Mucosa of rectum (tissue), 2 donors: Measurements from ENCODE around the gene TSSC4.
"Not testable (repeated sequence)": the region's sequence is repeated elsewhere in the genome, so short reads cannot be mapped to it uniquely, and the experiment has no call there.

ENCODE experiments used
- H3K27ac ChIP-seq, 2 donors: one replicate each; pipeline ENCODE4 v1.7.0; 2013; ENCODE audit warnings: inconsistent platforms in 2 of 2, low read depth in 2 of 2, low read length in 2 of 2
- H3K27me3 ChIP-seq, 2 donors: one replicate each; pipeline ENCODE4 v1.7.0; 2013; ENCODE audit warnings: low read length in 2 of 2; ENCODE audit not compliant: control insufficient read depth in 2 of 2, insufficient read depth in 2 of 2
- H3K36me3 ChIP-seq, 2 donors: one replicate each; pipeline ENCODE4 v1.7.0; 2013; ENCODE audit warnings: low read length in 2 of 2; ENCODE audit not compliant: control insufficient read depth in 2 of 2, insufficient read depth in 2 of 2
- H3K4me1 ChIP-seq, 2 donors: one replicate each; pipeline ENCODE4 v1.7.0; 2013; ENCODE audit warnings: low read length in 2 of 2, mild to moderate bottlenecking in 1 of 2; ENCODE audit not compliant: control insufficient read depth in 2 of 2, insufficient read depth in 2 of 2
- H3K4me3 ChIP-seq, 2 donors: one replicate each; pipeline ENCODE4 v1.7.0; 2013; ENCODE audit warnings: low read length in 2 of 2
- H3K9ac ChIP-seq, 2 donors: one replicate each; pipeline ENCODE4 v1.7.0; 2013; ENCODE audit warnings: low read length in 2 of 2, low read depth in 1 of 2, mild to moderate bottlenecking in 1 of 2
- H3K9me3 ChIP-seq, 2 donors: one replicate each; pipeline ENCODE4 v1.7.0; 2013; ENCODE audit warnings: low read length in 2 of 2; ENCODE audit not compliant: control insufficient read depth in 2 of 2
- donor health status: healthy.
- donor health status: Normal muscosa, but diverticular disease.

TSSC4 gene

DNA sequence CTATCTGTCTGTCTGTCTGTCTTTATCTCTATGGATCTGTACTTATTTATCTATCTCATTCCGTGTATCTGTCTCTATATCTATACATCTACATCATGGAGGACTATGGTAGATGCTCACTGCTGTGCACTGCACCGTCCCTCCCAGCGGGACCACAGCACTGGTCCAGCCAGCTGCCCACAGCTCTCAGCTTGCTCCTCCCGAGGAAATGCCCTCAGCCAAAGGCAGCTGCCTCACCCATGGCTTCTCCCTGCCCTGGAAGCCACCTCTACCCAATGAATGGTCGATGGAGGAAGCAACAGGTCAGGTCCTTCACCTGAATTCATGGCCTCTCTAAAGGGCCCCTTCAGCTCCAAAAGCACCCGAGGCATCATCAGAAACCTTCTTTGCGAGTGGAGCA is 38.1 kb upstream of the TSSC4 start:
- H3K9me3 ChIP-seq, result no peaks in the 10 kb centered on the region
- H3K4me3 ChIP-seq, result no peak overlapping the region

DNA sequence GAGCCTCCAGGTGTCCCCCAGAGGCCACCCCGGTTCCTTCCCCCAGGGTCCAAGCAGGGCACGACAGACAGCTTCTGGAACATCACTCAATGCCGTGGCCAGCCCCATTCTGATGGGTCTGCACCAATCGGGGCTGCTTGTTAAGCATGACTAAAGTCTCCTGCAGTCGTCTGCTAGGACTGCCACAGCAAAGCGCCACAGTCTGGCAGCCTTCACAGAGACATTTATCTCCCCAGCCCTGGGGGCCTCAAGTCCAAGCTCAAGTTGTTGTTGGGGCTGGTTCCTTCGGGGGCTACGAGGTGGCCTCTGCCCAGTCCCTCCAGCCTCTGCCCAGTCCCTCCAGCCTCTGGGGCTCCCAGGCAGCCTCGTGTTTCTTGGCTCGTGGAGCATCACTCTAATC is 37.4 kb upstream of the TSSC4 start:
- H3K27ac ChIP-seq, result no peak overlapping the region
- H3K36me3 ChIP-seq, result no peaks in the 10 kb centered on the region
- no peak overlapping the region for H3K9ac ChIP-seq
- no peak overlapping the region for H3K4me3 ChIP-seq
- no peaks in the 10 kb centered on the region for H3K4me1 ChIP-seq
- H3K9me3 ChIP-seq, result no peaks in the 10 kb centered on the region
- no peaks in the 10 kb centered on the region for H3K27me3 ChIP-seq

More for the DNA sequence above, 38.1 kb upstream of the TSSC4 start:
- H3K36me3 ChIP-seq, result no peaks in the 10 kb centered on the region
- H3K27me3 ChIP-seq, result no peaks in the 10 kb centered on the region
- no peak overlapping the region for H3K9ac ChIP-seq
- no peak overlapping the region for H3K27ac ChIP-seq
- no peaks in the 10 kb centered on the region for H3K4me1 ChIP-seq

DNA sequence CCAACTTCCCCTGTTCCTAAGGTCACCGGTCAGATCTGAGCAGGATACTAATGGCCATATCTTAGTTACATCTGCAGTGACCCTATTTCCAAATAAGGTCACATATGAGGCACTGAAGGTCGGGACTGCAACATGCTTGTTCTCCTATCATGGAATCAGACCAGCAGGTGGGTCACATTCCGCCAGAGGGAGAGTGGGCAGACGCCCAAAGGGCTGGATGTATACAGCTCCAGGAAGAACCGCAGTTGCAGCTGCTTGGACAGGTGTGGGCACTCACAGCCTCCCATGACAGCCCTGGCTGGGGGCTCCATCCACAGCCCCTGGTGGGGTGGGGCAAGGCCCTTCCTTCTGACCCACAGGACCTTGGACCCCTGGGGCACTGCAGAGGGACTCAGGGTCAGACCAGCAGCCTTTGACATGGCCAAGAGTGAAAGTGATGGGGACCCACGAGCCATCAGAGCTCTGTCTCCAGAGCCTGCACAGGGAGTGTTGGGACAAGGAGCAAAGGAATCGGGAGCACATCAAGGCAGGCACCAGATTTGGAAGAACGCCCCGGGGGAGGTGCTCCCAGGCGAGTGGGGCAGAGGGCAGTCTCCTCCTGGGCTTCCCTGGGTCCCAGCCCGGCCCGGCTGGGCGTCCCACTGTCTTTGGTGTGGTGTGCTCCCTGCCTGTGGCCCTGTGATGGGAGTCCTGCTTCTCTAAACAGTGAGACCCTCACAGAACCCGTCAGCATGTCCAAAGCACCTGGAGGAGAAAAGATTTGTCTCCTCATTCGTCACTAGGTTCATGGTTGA is 36.8 kb upstream of the TSSC4 start:
- no peaks in the 10 kb centered on the region for H3K4me1 ChIP-seq

DNA sequence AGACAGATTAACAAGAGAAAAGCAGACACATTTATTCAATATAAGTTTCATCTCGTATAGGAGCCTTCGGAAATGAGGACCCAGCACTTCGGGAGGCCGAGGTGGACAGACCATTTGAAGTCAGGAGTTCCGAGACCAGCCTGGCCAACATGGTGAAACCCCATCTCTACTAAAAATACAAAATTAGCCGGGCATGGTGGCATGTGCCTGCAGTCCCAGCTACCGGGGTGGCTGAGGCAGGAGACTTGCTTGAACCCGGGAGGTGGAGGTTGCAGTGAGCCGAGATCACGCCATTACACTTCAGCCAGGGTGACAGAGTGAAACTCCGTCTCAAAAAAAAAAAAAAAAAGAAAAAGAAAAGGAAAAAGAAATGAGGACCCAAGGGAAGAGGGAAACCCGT is 36.2 kb upstream of the TSSC4 start:
- not testable (repeated sequence) for H3K9me3 ChIP-seq, H3K4me1 ChIP-seq, H3K36me3 ChIP-seq, H3K9ac ChIP-seq, H3K27me3 ChIP-seq, H3K4me3 ChIP-seq, H3K27ac ChIP-seq

More for the DNA sequence above, 36.8 kb upstream of the TSSC4 start:
- no peak overlapping the region for H3K4me3 ChIP-seq
- H3K27me3 ChIP-seq, result no peaks in the 10 kb centered on the region
- no peak overlapping the region for H3K27ac ChIP-seq
- H3K36me3 ChIP-seq, result no peaks in the 10 kb centered on the region
- no peak overlapping the region for H3K9ac ChIP-seq
- H3K9me3 ChIP-seq, result no peaks in the 10 kb centered on the region

DNA sequence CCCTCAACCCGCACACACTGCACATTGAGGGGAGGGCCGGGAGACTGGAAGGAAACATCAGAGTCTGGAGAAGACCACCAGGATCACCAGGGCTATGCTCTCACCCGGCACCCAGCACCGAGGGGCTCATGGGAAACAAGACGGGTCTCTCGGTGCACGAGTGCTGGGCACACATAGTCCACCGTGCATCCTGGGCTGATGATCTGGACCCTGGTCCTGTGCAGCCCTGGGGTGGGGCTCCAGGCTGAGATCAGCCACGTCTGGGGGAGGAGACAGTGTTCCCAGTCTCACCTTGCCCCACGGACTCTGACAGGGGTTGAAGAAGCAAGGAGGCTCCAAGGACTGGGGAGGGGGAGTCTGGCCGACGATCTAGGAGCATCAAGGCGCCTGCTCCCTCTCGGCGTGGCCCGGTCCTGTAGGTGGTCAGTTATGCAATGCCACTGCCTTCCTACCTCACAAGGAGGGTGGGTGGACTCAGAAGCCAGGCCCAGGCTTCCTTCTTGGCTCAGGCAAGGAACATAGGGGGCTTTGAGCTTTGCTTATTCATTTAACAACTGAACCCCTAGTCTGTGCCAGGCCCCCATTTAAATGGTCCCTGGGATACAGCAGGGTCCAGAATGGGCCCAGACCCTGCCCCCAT is 34.9 kb upstream of the TSSC4 start:
- no peaks in the 10 kb centered on the region for H3K4me1 ChIP-seq
- no peaks in the 10 kb centered on the region for H3K36me3 ChIP-seq
- H3K9ac ChIP-seq, result no peak overlapping the region
- no peak overlapping the region for H3K4me3 ChIP-seq
- H3K27me3 ChIP-seq, result no peaks in the 10 kb centered on the region
- H3K27ac ChIP-seq, result no peak overlapping the region
- H3K9me3 ChIP-seq, result no peaks in the 10 kb centered on the region

DNA sequence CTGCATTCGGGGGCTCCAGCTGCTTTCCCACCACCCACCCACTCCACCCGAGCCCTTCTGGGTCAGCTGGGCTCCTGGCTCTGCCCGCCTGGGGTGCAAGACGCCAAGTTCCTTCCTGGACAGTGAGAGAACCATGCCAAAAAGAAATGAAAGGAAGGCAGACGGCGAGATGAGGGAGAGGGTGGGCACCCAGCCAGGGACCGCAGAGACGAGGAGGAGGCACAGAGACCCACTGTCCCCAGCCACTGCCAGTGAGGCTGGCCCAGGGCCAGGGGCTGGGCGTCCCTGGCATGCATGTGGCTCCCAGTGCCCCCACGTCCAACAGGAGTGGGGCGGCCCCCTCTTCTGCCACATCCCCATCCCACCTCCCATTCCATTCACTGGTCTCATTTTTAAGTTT is 34.3 kb upstream of the TSSC4 start:
- H3K4me1 ChIP-seq, result no peaks in the 10 kb centered on the region
- H3K27ac ChIP-seq, result no peak overlapping the region
- H3K9ac ChIP-seq, result no peak overlapping the region
- no peaks in the 10 kb centered on the region for H3K9me3 ChIP-seq
- no peaks in the 10 kb centered on the region for H3K27me3 ChIP-seq
- H3K36me3 ChIP-seq, result no peaks in the 10 kb centered on the region
- H3K4me3 ChIP-seq, result no peak overlapping the region

DNA sequence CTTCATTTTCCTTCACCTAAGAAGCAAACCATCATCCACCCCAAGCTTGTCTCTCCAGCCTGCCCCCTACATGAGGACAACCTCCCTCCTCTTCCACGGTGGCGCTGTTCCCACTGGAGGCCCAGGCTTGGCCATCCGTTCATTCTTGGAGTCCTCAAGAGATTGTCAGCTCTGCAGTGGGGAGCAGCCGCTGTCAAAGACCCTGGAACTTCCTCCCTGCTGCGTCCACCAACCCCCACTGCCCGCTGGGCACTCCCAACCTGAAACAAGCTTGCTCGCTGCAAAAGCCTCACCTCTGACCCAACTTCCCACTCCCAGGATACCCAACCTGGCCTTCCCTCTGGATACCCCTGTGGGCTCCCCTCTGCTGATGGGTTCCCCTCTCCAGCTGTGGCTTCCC is 33.8 kb upstream of the TSSC4 start:
- H3K4me3 ChIP-seq, result no peak overlapping the region
- no peak overlapping the region for H3K9ac ChIP-seq
- H3K27me3 ChIP-seq, result no peaks in the 10 kb centered on the region
- H3K36me3 ChIP-seq, result no peaks in the 10 kb centered on the region
- H3K27ac ChIP-seq, result no peak overlapping the region
- no peaks in the 10 kb centered on the region for H3K4me1 ChIP-seq
- H3K9me3 ChIP-seq, result no peaks in the 10 kb centered on the region

DNA sequence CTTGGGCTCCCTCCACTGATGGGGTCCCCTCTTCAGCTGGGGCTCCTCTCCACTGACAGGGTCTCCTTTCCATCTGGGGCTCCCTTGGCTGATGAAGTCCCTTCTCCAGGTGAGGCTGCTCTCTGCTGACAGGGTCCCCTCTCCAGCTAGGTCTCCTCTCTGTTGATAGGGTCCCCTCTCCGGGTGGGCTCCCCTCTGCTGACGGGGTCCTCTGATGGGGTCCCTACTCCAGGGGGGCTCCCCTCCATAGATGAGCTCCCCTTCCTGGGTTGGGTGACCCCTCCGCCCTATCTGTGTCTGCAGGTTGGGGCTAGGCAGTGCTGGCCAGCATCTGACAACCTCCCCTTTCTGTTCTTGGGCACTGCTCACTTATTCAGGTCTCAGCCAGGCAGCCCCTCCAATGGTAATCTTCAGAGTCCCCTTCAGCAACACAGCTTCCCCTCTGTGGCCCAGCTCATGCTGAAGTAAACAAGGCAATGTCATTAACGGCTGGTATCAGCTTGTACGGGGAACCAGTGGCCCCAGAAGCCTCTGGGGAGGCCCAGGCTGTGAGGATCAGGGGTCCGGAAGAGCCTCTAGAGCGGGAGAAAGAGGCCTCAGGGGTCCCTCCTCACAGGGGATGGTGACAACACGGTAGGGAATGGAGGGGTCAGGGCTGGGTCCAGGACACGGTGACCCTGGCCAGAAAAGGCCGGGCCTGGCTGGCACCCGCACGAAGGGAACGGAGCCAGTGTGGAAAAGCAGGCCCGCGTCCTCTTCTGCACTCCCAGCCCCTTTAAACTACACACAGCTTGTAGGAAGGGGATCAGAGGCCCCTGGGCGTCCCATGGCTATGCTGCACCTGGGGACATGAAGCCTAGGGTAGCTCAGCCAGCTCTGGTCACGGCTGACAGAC is 33.0 kb upstream of the TSSC4 start:
- Histone ChIP-seq H3K9me3 (no peaks in the 10 kb centered on the region), H3K27me3 (no peaks in the 10 kb centered on the region), H3K36me3 (no peaks in the 10 kb centered on the region), H3K9ac (no peak overlapping the region), H3K4me1 (no peaks in the 10 kb centered on the region), H3K4me3 (no peak overlapping the region), H3K27ac (no peak overlapping the region)

DNA sequence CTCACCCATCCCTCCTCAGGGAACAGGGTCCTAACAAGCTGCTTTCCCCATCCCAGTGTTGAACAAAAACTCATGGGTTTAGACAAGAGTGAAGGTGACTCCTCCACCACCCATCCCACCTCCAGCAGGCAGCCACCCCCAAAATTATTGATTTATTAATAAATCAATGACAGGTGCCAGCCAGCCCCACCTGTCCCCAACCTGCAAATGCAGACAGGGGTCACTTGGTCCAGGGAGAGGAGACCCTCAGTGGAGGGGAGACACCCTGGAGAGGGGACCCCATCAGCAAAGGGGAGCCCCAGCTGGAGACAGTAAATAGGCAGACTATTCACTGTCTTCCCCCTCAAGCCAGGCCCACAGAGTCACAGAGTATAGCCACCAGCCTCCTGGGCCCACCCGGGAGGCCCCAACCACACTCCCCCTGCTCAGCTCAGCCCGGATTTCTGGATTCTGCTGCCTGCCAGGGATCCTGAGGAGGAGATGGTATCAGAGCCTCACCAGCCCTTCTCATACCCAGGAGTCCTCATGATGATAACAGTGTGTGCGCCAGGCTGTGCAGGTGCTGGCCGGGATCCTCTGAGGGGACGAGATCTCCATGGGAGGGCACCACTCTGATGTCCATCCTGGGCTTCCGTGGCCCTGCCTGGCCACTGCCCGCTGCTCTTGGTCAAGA is 32.2 kb upstream of the TSSC4 start:
- Histone ChIP-seq H3K27me3 (no peaks in the 10 kb centered on the region), H3K9ac (no peak overlapping the region), H3K9me3 (no peaks in the 10 kb centered on the region), H3K4me3 (no peak overlapping the region), H3K4me1 (no peaks in the 10 kb centered on the region), H3K27ac (no peak overlapping the region), H3K36me3 (no peaks in the 10 kb centered on the region)

DNA sequence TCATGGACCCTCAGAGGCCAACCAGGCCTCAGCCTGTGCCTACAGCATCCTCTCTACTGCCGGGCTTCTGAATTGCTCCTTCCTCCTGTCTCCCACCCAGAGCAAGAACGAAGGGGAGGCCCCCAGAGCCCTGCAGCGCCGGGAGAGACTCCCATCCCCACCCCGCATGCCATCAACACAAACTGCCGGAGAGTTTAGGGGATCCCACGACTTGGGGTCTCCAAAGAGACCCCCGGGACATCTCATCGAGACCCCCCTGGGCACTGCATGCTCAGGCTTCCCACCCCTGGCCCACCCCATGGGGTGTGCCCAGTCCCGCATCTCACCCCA is 31.7 kb upstream of the TSSC4 start:
- no peak overlapping the region for H3K4me3 ChIP-seq
- H3K36me3 ChIP-seq, result no peaks in the 10 kb centered on the region
- H3K27me3 ChIP-seq, result no peaks in the 10 kb centered on the region
- no peak overlapping the region for H3K9ac ChIP-seq
- H3K4me1 ChIP-seq, result no peaks in the 10 kb centered on the region
- no peaks in the 10 kb centered on the region for H3K9me3 ChIP-seq
- no peak overlapping the region for H3K27ac ChIP-seq
